Peyer's patch (tissue), 4 donors: ENCODE data around the gene TMEM106C.

Experiments used
- POLR2A ChIP-seq, 2 donors: fragments of 450-650 bp; IDR thresholded peaks; one replicate each; pipeline ENCODE4 v1.5.1; 2017; ENCODE audit warnings: antibody characterized with exemption in 2 of 2, mild to moderate bottlenecking in 2 of 2, moderate library complexity in 2 of 2
- TF ChIP-seq, protein P1 (sequence below), 6 experiments: fragments of 450-650 bp in 4 of 6; fragments of 200-600 bp in 2 of 6; sonication (generic) in 1 of 6; IDR thresholded peaks; one replicate each; pipeline ENCODE4 v1.5.1; 2017 to 2019; ENCODE audit warnings: antibody characterized with exemption in 6 of 6, mild to moderate bottlenecking in 3 of 6, moderate library complexity in 1 of 6

DNA sequence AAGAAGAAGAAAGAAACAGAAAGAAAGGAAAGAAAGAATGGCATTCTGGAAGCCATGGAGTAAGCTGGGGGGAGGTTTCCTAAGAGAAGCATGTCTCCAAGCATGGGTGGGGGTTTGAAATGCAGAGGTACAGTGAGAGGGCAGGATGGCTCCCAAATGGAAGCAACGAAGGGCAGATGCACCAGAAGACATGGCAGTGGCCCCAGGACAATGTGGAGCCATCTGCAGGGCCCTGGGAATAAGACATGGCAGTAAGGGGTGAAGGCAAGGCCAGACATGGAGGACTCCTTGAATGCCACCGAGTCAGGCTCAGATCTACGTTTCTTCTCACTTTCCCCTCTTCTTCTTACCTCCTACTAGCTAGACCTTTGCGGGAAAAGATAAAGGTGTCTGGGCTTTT lies 45.6 kb downstream of the TMEM106C start:
- TF ChIP-seq, protein P1, sequence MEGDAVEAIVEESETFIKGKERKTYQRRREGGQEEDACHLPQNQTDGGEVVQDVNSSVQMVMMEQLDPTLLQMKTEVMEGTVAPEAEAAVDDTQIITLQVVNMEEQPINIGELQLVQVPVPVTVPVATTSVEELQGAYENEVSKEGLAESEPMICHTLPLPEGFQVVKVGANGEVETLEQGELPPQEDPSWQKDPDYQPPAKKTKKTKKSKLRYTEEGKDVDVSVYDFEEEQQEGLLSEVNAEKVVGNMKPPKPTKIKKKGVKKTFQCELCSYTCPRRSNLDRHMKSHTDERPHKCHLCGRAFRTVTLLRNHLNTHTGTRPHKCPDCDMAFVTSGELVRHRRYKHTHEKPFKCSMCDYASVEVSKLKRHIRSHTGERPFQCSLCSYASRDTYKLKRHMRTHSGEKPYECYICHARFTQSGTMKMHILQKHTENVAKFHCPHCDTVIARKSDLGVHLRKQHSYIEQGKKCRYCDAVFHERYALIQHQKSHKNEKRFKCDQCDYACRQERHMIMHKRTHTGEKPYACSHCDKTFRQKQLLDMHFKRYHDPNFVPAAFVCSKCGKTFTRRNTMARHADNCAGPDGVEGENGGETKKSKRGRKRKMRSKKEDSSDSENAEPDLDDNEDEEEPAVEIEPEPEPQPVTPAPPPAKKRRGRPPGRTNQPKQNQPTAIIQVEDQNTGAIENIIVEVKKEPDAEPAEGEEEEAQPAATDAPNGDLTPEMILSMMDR (IDR thresholded peaks at IDR 0.05) = no peak
- no peak for TF ChIP-seq POLR2A (IDR thresholded peaks at IDR 0.05)
